ENCODE data around the gene RNU1-4. TPM values are rescaled to one million over a fixed set of nuclear protein-coding genes. Genes with fewer than 3 reads are reported as not detected.
"Not testable (repeated sequence)": the region's sequence is repeated elsewhere in the genome, so short reads cannot be mapped to it uniquely, and the experiment has no call there.

Gene RNU1-4
- total and polyA plus RNA-seq, 2 experiments from 2014 or later: not detected

DNA sequence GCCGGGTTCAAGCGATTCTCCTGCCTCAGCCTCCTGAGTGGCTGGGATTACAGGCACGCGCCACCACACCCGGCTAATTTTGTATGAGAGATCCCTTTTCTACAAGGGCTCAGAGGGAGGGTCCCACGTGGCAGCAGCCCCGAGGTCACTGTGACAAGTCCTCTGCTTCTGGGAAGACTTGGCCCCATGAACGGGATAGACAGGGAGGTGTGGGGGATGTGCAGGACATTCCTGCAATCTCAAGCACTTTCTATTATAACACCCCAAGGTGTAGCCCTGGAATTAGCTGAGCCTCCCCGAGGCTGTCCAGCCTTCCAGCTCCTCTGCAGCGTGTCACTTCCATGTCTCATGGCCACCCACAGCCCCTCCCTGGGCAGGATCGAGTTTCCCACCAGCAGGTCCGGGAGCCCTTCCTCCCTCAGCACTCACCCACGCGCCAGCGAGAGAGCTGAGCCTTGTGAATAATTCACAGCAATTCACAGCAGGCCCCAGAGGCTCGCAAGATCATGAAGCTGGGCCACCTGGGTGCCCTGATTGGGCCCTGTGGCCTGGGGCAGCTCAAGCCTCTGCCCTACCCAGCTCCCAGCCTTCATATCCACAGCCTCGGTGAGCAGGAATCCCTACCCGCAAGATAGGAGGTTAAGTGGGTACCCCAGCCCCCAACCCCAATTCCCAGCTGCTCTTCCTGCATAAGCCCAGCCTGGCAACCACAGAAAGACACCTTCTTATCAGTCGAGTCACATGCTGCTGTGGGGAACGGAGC is 22.8 kb upstream of the RNU1-4 start:
- no peak overlapping the region for H3K27ac ChIP-seq (ENCODE audit: low read depth)
- H3K4me2 ChIP-seq: peak overlapping the region; percentile 64; the same call in 1 of the 2 replicates
- peak overlapping the region; percentile 78; the same call in 1 of the 2 replicates for H2AFZ ChIP-seq
- 0 out of 2 replicates have a peak, but pooled peaks cover 5% of the 10 kb centered on the region for H3F3A ChIP-seq (replicated peaks; ENCODE audit: low read depth)
- H3K4me1 ChIP-seq (ENCODE audit: insufficient read depth): no peaks in the 10 kb centered on the region
- Mint-ChIP-seq H3K4me1 (peaks cover 23% of the 10 kb centered on the region), H3K27me3 (ENCODE audit: insufficient read depth, low read depth, poor library complexity) (peaks cover 31% of the 10 kb centered on the region), H3K9me3 (no peaks in the 10 kb centered on the region; the same call in 2 of the 3 replicates), H3K27ac (peak overlapping the region; percentile 50), H3K36me3 (ENCODE audit: low read depth) (no peaks in the 10 kb centered on the region), H3K4me3 (no peak overlapping the region; the same call in 2 of the 3 replicates)
- peak; percentile 39 for ATAC-seq
- H3K9me2 ChIP-seq (ENCODE audit: insufficient read depth): peaks cover 5% of the 10 kb centered on the region; the same call in 1 of the 2 replicates
- DNase-seq (ENCODE audit: low spot score): no peak
- no peaks in the 10 kb centered on the region for H4K20me1 ChIP-seq (replicated peaks; ENCODE audit: insufficient read depth)
- H3K27me3 ChIP-seq (ENCODE audit: insufficient read depth): no peaks in the 10 kb centered on the region
- TF ChIP-seq CREB1 (CRISPR knock-in tag; IDR thresholded peaks at IDR 0.05; ENCODE audit: low read depth) (no peak), ZNF331 (CRISPR knock-in tag; IDR thresholded peaks at IDR 0.05; ENCODE audit: low read depth) (no peak), EZH2phosphoT487 (IDR thresholded peaks at IDR 0.05; ENCODE audit: unreplicated experiment) (no peak)
- H3K79me2 ChIP-seq (replicated peaks; ENCODE audit: insufficient read depth): no peaks in the 10 kb centered on the region
- no peaks in the 10 kb centered on the region for H3K36me3 ChIP-seq (ENCODE audit: insufficient read depth)
- H3K4me3 ChIP-seq: no peak overlapping the region

- peak overlapping the region; percentile 43 for H2AFZ ChIP-seq
- H3K27me3 Mint-ChIP-seq (ENCODE audit: insufficient read depth, low read depth, poor library complexity): peaks cover 31% of the 10 kb centered on the region
- not testable (repeated sequence) for H3K27ac ChIP-seq (ENCODE audit: low read depth); ATAC-seq; H3K4me1 ChIP-seq (ENCODE audit: insufficient read depth); H4K20me1 ChIP-seq (replicated peaks; ENCODE audit: insufficient read depth); H3K36me3 Mint-ChIP-seq (ENCODE audit: low read depth); H3F3A ChIP-seq (replicated peaks; ENCODE audit: low read depth); DNase-seq (ENCODE audit: low spot score); H3K36me3 ChIP-seq (ENCODE audit: insufficient read depth); H3K79me2 ChIP-seq (replicated peaks; ENCODE audit: insufficient read depth); H3K4me3 ChIP-seq; H3K27me3 ChIP-seq (ENCODE audit: insufficient read depth); H3K9me3 Mint-ChIP-seq; H3K9me2 ChIP-seq (ENCODE audit: insufficient read depth); H3K4me3 Mint-ChIP-seq; H3K4me2 ChIP-seq
- peaks cover 23% of the 10 kb centered on the region for H3K4me1 Mint-ChIP-seq
- H3K27ac Mint-ChIP-seq: 0 out of 2 replicates have a peak overlapping the region, but pooled peaks have one; percentile 50
These were observed 22.0 kb upstream of the RNU1-4 start for GRCh38 chr1:16718099-16718907.

GRCh38 chr1:16718908-16719533 is 21.3 kb upstream of the RNU1-4 start:
- peaks cover 7% of the 10 kb centered on the region; the same call in 1 of the 2 replicates for H3K4me1 ChIP-seq (ENCODE audit: insufficient read depth)
- peaks cover 33% of the 10 kb centered on the region for H3K27me3 Mint-ChIP-seq (ENCODE audit: insufficient read depth, low read depth, poor library complexity)
- H3K4me3 ChIP-seq: no peak overlapping the region
- ATAC-seq: no peak
- H3K4me2 ChIP-seq: no peak overlapping the region
- H3K27ac Mint-ChIP-seq: no peak overlapping the region
- H3K27ac ChIP-seq (ENCODE audit: low read depth): no peak overlapping the region
- no peaks in the 10 kb centered on the region for H3K79me2 ChIP-seq (replicated peaks; ENCODE audit: insufficient read depth)
- H3K9me3 Mint-ChIP-seq: no peaks in the 10 kb centered on the region; the same call in 2 of the 3 replicates
- H3F3A ChIP-seq (replicated peaks; ENCODE audit: low read depth): 0 out of 2 replicates have a peak, but pooled peaks cover 8% of the 10 kb centered on the region
- no peaks in the 10 kb centered on the region for H3K36me3 Mint-ChIP-seq (ENCODE audit: low read depth)
- H3K27me3 ChIP-seq (ENCODE audit: insufficient read depth): no peaks in the 10 kb centered on the region
- peaks cover 26% of the 10 kb centered on the region for H3K4me1 Mint-ChIP-seq
- H3K9me2 ChIP-seq (ENCODE audit: insufficient read depth): peaks cover 5% of the 10 kb centered on the region; the same call in 1 of the 2 replicates
- no peaks in the 10 kb centered on the region for H3K36me3 ChIP-seq (ENCODE audit: insufficient read depth)
- H4K20me1 ChIP-seq (replicated peaks; ENCODE audit: insufficient read depth): no peaks in the 10 kb centered on the region
- no peak overlapping the region for H3K4me3 Mint-ChIP-seq
- no peak for DNase-seq (ENCODE audit: low spot score)
- H2AFZ ChIP-seq: peak overlapping the region; percentile 43
- TF ChIP-seq ZNF331 (CRISPR knock-in tag; IDR thresholded peaks at IDR 0.05; ENCODE audit: low read depth): no peak
- no peak for TF ChIP-seq CTCF (conservative IDR thresholded peaks at IDR 0.05; ENCODE audit: low read depth in 2 of 2)
- TF ChIP-seq EZH2 (IDR thresholded peaks at IDR 0.05; ENCODE audit: low read depth, unreplicated experiment): no peak
- no peak for TF ChIP-seq NANOG (IDR thresholded peaks at IDR 0.05; ENCODE audit: borderline replicate concordance)
- TF ChIP-seq ZNF114 (CRISPR knock-in tag; IDR thresholded peaks at IDR 0.05): no peak
- no peak for TF ChIP-seq CREB1 (CRISPR knock-in tag; IDR thresholded peaks at IDR 0.05; ENCODE audit: low read depth)
